Lower lobe of right lung (tissue), 2 donors: ENCODE results near the gene CEP164. TPM values are rescaled to one million over a fixed set of nuclear protein-coding genes. Genes with fewer than 3 reads are reported as not detected.

Source experiments
- ATAC-seq, 2 donors: fragments of 200-7000 bp; cut with Tn5 transposase; one replicate each; pipeline ENCODE4 v1.9.1; 2020 to 2022; ENCODE audit warnings: mild to moderate bottlenecking in 2 of 2, moderate library complexity in 2 of 2
- DNase-seq: peaks from one replicate; pipeline ENCODE4 v3.0.0-alpha.2; 2020
- H3K27ac ChIP-seq: fragments of 200-600 bp; one replicate; pipeline ENCODE4 v1.8.0; 2022
- H3K27me3 ChIP-seq: fragments of 200-600 bp; one replicate; pipeline ENCODE4 v1.8.0; 2022; ENCODE audit warnings: low read depth
- H3K36me3 ChIP-seq: fragments of 200-600 bp; one replicate; pipeline ENCODE4 v1.8.0; 2022; ENCODE audit warnings: mild to moderate bottlenecking
- H3K4me1 ChIP-seq: fragments of 200-600 bp; one replicate; pipeline ENCODE4 v1.8.0; 2022
- H3K4me3 ChIP-seq: fragments of 200-600 bp; one replicate; pipeline ENCODE4 v1.8.0; 2022; ENCODE audit warnings: mild to moderate bottlenecking
- H3K9me3 ChIP-seq: fragments of 200-600 bp; one replicate; pipeline ENCODE4 v1.8.0; 2022
- intact Hi-C: fragments of 100-400 bp; cut with DNase I; formaldehyde crosslinking; loops from one replicate; pipeline ENCODE4 v1.11.0; 2022
- long read RNA-seq: library from polyadenylated mRNA; unstranded; transcript quantifications from one replicate; pipeline ENCODE4 v2.0.0, GENCODE V29; 2021
- total RNA-seq: library from RNA; stranded (reverse); fragmentation: NEBNext Ultra II Directional; extraction: Animal tissue kit (Norgen Biotek cat#: 25700); gene quantifications from one replicate; pipeline ENCODE4 v1.2.1, GENCODE V29; 2021
- TF ChIP-seq, protein P1 (sequence below): fragments of 200-600 bp; IDR thresholded peaks from one replicate; pipeline ENCODE4 v1.8.0; 2022; ENCODE audit warnings: antibody characterized with exemption, mild to moderate bottlenecking
- donor health status: DM: no; HTN: yes; CAD: no; lungs with severe emphysema.

Gene CEP164
- 27.3 TPM for total RNA-seq
- long read RNA-seq, transcript CEP164-204 (5 exons, 585 nt) = major isoform, 7 of 31 reads
- long read RNA-seq, partial matches to known transcripts = 7 of 31 reads
- long read RNA-seq, other reads (novel, unspliced or antisense) = 10 of 31 reads

- intact Hi-C loops = no loop called here
- Histone ChIP-seq H3K4me1 (peaks cover 24% of the 10 kb centered on the region), H3K27ac (peak within 1 kb of the TSS; percentile 93), H3K36me3 (no peaks in the 10 kb centered on the region), H3K27me3 (no peaks in the 10 kb centered on the region), H3K9me3 (no peaks in the 10 kb centered on the region), H3K4me3 (peak within 1 kb of the TSS; percentile 80)
- DNase-seq = peak; percentile 98
- ATAC-seq = peak; percentile 98 to 99
- TF ChIP-seq, protein P1, sequence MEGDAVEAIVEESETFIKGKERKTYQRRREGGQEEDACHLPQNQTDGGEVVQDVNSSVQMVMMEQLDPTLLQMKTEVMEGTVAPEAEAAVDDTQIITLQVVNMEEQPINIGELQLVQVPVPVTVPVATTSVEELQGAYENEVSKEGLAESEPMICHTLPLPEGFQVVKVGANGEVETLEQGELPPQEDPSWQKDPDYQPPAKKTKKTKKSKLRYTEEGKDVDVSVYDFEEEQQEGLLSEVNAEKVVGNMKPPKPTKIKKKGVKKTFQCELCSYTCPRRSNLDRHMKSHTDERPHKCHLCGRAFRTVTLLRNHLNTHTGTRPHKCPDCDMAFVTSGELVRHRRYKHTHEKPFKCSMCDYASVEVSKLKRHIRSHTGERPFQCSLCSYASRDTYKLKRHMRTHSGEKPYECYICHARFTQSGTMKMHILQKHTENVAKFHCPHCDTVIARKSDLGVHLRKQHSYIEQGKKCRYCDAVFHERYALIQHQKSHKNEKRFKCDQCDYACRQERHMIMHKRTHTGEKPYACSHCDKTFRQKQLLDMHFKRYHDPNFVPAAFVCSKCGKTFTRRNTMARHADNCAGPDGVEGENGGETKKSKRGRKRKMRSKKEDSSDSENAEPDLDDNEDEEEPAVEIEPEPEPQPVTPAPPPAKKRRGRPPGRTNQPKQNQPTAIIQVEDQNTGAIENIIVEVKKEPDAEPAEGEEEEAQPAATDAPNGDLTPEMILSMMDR = no peak
Measured at GRCh38 chr11:117327567-117328374, at the start of gene CEP164. Gene CEP164, plus strand, starts transcription at chr11:117327854. Its CDS starts 10,733 bp downstream, at chr11:117338587.

- no peak for ATAC-seq
- Histone ChIP-seq H3K9me3 (no peaks in the 10 kb centered on the region), H3K4me3 (no peak overlapping the region), H3K36me3 (peaks cover 46% of the 10 kb centered on the region), H3K4me1 (peaks cover 6% of the 10 kb centered on the region), H3K27me3 (no peaks in the 10 kb centered on the region), H3K27ac (no peak overlapping the region)
- no peak for DNase-seq
- intact Hi-C loops = no loop called here
- TF ChIP-seq, protein P1 = no peak
Measured at GRCh38 chr11:117278347-117278746, 49.3 kb upstream of the CEP164 start.

DNA sequence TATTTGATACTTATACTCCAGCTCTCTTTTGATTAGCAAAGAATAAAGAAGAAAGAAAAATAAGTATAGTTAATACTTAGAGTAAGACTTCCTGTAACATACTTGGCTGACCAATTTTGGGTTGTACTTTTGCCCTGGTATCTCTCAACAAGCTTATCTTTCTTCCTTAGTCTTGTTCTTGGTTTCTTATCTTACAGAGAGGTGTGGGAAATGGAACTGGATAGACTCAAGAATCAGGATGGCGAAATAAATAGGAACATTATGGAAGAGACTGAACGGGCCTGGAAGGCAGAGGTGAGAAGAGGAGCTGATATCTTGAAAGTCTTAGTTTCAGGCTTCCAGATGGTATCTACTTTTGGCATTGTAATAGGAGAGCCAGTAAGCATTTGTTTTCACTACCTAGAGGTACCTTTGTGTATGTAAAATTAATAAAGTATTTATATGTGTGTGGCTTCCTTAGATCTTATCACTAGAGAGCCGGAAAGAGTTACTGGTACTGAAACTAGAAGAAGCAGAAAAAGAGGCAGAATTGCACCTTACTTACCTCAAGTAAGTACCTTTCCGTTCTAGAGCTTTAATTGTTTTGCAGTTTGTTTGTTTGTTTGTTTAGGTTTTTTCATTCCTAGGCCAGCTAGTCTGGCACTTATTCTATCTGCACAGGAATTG is 47.8 kb upstream of the CEP164 start:
- no peaks in the 10 kb centered on the region for H3K9me3 ChIP-seq
- peak overlapping the region; percentile 12 for H3K4me3 ChIP-seq
- DNase-seq = no peak
- no peaks in the 10 kb centered on the region for H3K27me3 ChIP-seq
- H3K27ac ChIP-seq = peak overlapping the region; percentile 10
- TF ChIP-seq, protein P1 = no peak
- peaks cover 61% of the 10 kb centered on the region for H3K36me3 ChIP-seq
- intact Hi-C loops = no loop called here
- no peak for ATAC-seq
- H3K4me1 ChIP-seq = peaks cover 6% of the 10 kb centered on the region

DNA sequence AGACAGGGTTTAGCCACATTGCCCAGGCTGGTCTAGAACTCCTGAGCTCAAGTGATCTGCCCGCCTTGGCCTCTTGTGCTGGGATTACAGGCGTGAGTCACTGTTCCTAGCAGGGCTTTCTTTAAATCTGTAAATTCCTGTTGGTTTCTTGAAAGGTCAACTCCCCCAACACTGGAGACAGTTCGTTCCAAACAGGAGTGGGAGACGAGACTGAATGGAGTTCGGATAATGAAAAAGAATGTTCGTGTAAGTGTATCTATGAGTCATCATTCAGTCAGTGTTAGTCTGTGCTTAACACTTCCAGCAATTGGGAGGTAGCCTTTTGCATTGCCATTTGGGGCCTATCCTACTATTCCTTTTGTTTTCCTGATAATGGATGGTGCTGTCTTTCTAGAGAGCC is 46.5 kb upstream of the CEP164 start:
- ATAC-seq (peak; percentile 48 to 64), DNase-seq (no peak)
- Histone ChIP-seq H3K27ac (peak overlapping the region; percentile 10), H3K9me3 (no peaks in the 10 kb centered on the region), H3K4me1 (peaks cover 6% of the 10 kb centered on the region), H3K4me3 (no peak overlapping the region), H3K36me3 (peaks cover 66% of the 10 kb centered on the region), H3K27me3 (no peaks in the 10 kb centered on the region)
- intact Hi-C loops = no loop called here
- TF ChIP-seq, protein P1 = no peak

DNA sequence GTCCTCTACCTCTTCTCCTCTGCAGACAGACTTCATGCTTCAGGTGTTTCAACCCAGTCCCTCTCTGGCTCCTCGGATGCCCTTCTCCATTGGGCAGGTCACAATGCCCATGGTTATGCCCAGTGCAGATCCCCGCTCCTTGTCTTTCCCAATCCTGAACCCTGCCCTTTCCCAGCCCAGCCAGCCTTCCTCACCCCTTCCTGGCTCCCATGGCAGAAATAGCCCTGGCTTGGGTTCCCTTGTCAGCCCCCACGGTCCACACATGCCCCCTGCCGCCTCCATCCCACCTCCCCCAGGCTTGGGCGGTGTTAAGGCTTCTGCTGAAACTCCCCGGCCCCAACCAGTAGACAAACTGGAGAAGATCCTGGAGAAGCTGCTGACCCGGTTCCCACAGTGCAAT is 45.8 kb upstream of the CEP164 start:
- TF ChIP-seq, protein P1 = no peak
- ATAC-seq = no peak
- Histone ChIP-seq H3K36me3 (peaks cover 71% of the 10 kb centered on the region), H3K27me3 (no peaks in the 10 kb centered on the region), H3K27ac (no peak overlapping the region), H3K4me3 (no peak overlapping the region), H3K9me3 (no peaks in the 10 kb centered on the region), H3K4me1 (peaks cover 6% of the 10 kb centered on the region)
- intact Hi-C loops = no loop called here
- DNase-seq = no peak
